SU-DHL-6 (cell line): ENCODE measurements around the gene ADD2.

Experiments
- EZH2phosphoT487 ChIP-seq: fragments of 200-600 bp; sonication (generic), shearing (Covaris generic); conservative IDR thresholded peaks from 2 replicates; pipeline ENCODE4 v1.6.1; 2018; ENCODE audit warnings: mild to moderate bottlenecking, antibody characterized with exemption, low read length, moderate library complexity, mixed read lengths
- TF ChIP-seq, protein P1 (sequence below): fragments of 200-600 bp; sonication (generic); IDR thresholded peaks from one replicate; pipeline ENCODE4 v1.5.1; 2017; ENCODE audit warnings: antibody characterized with exemption, mild to moderate bottlenecking, low read length, moderate library complexity; ENCODE audit not compliant: insufficient read depth, poor library complexity, severe bottlenecking

DNA sequence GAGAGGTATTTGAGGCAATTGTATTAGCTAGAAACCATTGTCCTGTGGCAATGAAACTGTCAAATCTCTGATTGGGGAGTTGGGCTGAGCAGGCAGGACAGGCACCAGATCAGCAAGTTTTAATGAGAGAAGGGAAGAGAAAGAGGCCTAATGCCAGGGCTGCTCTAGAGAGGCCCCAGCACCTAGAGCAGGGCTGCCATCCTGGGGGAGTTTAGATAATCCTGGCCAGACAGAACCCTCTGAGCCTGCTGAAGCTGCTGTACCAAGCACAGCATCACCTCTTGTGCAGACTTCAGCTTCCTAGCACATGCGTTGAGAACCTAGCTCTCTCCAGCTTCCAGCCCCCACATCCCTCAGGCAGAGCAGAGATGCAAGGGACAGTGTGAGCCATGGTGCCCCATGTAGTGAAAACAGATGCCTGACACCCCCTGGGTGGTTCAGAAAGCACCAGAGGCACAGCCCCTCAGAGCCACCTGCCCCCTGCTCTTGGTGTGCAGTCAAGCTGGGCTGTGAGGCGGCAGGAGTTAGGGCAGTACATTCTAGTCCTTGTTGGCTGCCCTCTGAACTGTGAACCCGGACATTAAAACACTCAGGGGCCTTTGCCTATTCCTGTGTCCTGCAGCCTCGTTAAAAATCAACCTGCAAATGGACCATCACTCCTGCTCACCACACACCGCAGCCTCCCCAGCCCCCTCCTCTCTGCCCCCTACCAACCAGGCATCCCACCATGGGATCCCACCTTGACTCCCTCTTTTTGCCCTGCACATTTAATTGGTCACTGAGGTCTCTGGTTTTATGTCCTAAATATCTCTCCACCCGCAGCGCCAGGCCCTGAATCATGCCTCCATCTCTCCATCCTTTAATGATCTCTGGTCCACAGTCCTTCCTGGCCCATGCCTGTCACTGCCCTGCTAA lies 52.7 kb downstream of the ADD2 start:
- TF ChIP-seq, protein P1, sequence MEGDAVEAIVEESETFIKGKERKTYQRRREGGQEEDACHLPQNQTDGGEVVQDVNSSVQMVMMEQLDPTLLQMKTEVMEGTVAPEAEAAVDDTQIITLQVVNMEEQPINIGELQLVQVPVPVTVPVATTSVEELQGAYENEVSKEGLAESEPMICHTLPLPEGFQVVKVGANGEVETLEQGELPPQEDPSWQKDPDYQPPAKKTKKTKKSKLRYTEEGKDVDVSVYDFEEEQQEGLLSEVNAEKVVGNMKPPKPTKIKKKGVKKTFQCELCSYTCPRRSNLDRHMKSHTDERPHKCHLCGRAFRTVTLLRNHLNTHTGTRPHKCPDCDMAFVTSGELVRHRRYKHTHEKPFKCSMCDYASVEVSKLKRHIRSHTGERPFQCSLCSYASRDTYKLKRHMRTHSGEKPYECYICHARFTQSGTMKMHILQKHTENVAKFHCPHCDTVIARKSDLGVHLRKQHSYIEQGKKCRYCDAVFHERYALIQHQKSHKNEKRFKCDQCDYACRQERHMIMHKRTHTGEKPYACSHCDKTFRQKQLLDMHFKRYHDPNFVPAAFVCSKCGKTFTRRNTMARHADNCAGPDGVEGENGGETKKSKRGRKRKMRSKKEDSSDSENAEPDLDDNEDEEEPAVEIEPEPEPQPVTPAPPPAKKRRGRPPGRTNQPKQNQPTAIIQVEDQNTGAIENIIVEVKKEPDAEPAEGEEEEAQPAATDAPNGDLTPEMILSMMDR: no peak
- TF ChIP-seq EZH2phosphoT487: no peak
